ENCODE data around the gene AHCYL2.

DNA sequence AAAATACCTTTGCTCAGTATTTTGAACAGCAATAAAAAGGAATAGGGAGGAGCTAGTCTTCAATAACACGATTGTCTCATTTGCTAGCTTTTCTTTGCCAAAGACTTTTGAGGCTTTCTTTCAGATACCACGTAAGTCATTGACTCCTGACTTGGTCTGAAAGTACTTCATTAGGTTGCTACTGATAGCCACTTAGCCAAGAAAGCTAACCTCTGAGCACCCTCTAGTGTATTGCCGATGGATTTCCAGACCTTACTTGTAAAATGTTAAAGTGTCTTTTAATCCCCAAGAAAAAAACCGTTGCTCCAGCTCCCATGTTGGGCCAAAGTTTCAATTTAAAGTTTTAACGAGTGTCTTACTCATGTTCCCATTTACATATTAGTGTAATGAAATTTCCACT is 146.0 kb downstream of the AHCYL2 start:
- TF ChIP-seq TAF1 (IDR thresholded peaks at IDR 0.05; ENCODE audit: borderline replicate concordance, insufficient read depth, low read length), result no peak
- TF ChIP-seq POLR2AphosphoS5 (IDR thresholded peaks at IDR 0.05; ENCODE audit: low read depth, low read length), result no peak
- TF ChIP-seq SIN3A (IDR thresholded peaks at IDR 0.05; ENCODE audit: borderline replicate concordance, insufficient read depth, low read length), result no peak
- TF ChIP-seq REST (IDR thresholded peaks at IDR 0.05; ENCODE audit: insufficient read depth in 1 of 2, low read depth in 2 of 2, low read length in 2 of 2), result no peak

All from PFSK-1 (cell line).